Endothelial cell of umbilical vein (primary cell): ENCODE measurements around the gene HSPA1B. TPM values are rescaled to one million over a fixed set of nuclear protein-coding genes. Genes with fewer than 3 reads are reported as not detected.
A peak's percentile ranks its signal among the peaks of the same experiment; 100 is the strongest.

Source experiments
- BruUV-seq: library from RNA; stranded (reverse); fragments of 400-500 nt; replicated peaks from 2 replicates; lab custom pipeline; 2021; lab: Mats Ljungman, UMichigan
- CTCF ChIA-PET: fragments of 300-600, 350-600 bp; sonication (Branson Sonifier 250); formaldehyde crosslinking; loops from one replicate; lab custom pipeline; 2021; ENCODE audit warnings: antibody characterized with exemption, inconsistent platforms; lab: Charles Lee
- POLR2A ChIA-PET: fragments of 300-600, 350-600 bp; sonication (Branson Sonifier 250); formaldehyde crosslinking; loops from one replicate; lab custom pipeline; 2021; ENCODE audit warnings: antibody characterized with exemption, inconsistent platforms; lab: Charles Lee
- DNase-seq: peaks from one replicate; pipeline ENCODE4 v3.0.0-alpha.2; 2011; ENCODE audit warnings: low read depth, low spot score
- FAIRE-seq: peaks from 2 replicates; lab custom pipeline; 2011; peaks lifted over from hg19 to GRCh38; lab: Jason Lieb, UNC
- H2AFZ ChIP-seq: 2 replicates; pipeline ENCODE4 v1.6.0; 2012; ENCODE audit warnings: low read depth, low read length, control low read depth, inconsistent platforms
- H3K27ac ChIP-seq: 2 replicates; pipeline ENCODE4 v1.5.1; 2011; ENCODE audit warnings: low read depth, mild to moderate bottlenecking, control low read depth, low read length, moderate library complexity; ENCODE audit not compliant: insufficient read depth
- H3K27me3 ChIP-seq, 2 experiments: 2 replicates each; pipeline versions ENCODE4 v1.6.0 to v1.6.1; 2011; ENCODE audit warnings: low read length in 2 of 2, mixed read lengths in 1 of 2; ENCODE audit not compliant: control insufficient read depth in 2 of 2, insufficient read depth in 2 of 2
- H3K36me3 ChIP-seq, 2 experiments: 2 replicates in 1 of 2; 3 replicates in 1 of 2; pipeline ENCODE4 v1.5.1; 2011; ENCODE audit warnings: low read length in 2 of 2, mild to moderate bottlenecking in 1 of 2, moderate library complexity in 1 of 2; ENCODE audit not compliant: control insufficient read depth in 2 of 2, insufficient read depth in 2 of 2; ENCODE audit errors: extremely low read depth in 1 of 2
- H3K4me1 ChIP-seq: 3 replicates; pipeline ENCODE4 v1.5.1; 2011; ENCODE audit warnings: mild to moderate bottlenecking, low read length; ENCODE audit not compliant: control insufficient read depth, insufficient read depth; ENCODE audit errors: extremely low read depth
- H3K4me2 ChIP-seq: 2 replicates; pipeline ENCODE4 v1.6.1; 2011; ENCODE audit warnings: low read length, control low read depth, mixed read lengths; ENCODE audit not compliant: insufficient read depth
- H3K4me3 ChIP-seq, 3 experiments: fragments of 200-600 bp in 1 of 3; sonication (generic), shearing (Covaris generic) in 1 of 3; replicated peaks in 1 of 3; 2 replicates each; pipeline ENCODE4 v1.5.1; 2011 to 2016; ENCODE audit warnings: control low read depth in 3 of 3, low read length in 3 of 3, mild to moderate bottlenecking in 2 of 3, inconsistent platforms in 1 of 3, low read depth in 1 of 3, moderate library complexity in 1 of 3; ENCODE audit not compliant: insufficient read depth in 1 of 3
- H3K79me2 ChIP-seq: 2 replicates; pipeline ENCODE4 v1.6.0; 2012; ENCODE audit warnings: low read length, inconsistent platforms; ENCODE audit not compliant: control insufficient read depth, insufficient read depth
- H3K9ac ChIP-seq: replicated peaks from 2 replicates; pipeline ENCODE3; 2011; ENCODE audit warnings: low read length, control low read depth; ENCODE audit not compliant: insufficient read depth; ENCODE audit errors: extremely low read depth
- H3K9me1 ChIP-seq: replicated peaks from 3 replicates; pipeline ENCODE4 v1.6.0; 2011; ENCODE audit warnings: mild to moderate bottlenecking, low read length; ENCODE audit not compliant: control insufficient read depth, insufficient read depth; ENCODE audit errors: extremely low read depth
- H3K9me3 ChIP-seq: replicated peaks from 2 replicates; pipeline ENCODE4 v1.5.1; 2012; ENCODE audit warnings: low read length, inconsistent platforms; ENCODE audit not compliant: control insufficient read depth, insufficient read depth
- H4K20me1 ChIP-seq: replicated peaks from 2 replicates; pipeline ENCODE3; 2011; ENCODE audit warnings: mild to moderate bottlenecking, low read length; ENCODE audit not compliant: control insufficient read depth, insufficient read depth; ENCODE audit errors: extremely low read depth
- CTCF ChIP-seq, 2 donors: IDR thresholded peaks; 1 replicate in 1 of 2; 2 replicates in 1 of 2; pipeline ENCODE4 v1.5.1; 2011; ENCODE audit warnings: low read length in 2 of 2, mild to moderate bottlenecking in 2 of 2, moderate library complexity in 2 of 2, control low read depth in 1 of 2, inconsistent platforms in 1 of 2, low read depth in 1 of 2; ENCODE audit not compliant: insufficient read depth in 1 of 2; ENCODE audit errors: extremely low read depth in 1 of 2
- FOS ChIP-seq: IDR thresholded peaks from 2 replicates; pipeline ENCODE4 v1.6.1; 2011; ENCODE audit warnings: mild to moderate bottlenecking, low read length, moderate library complexity, borderline replicate concordance; ENCODE audit not compliant: insufficient read depth
- GATA2 ChIP-seq: IDR thresholded peaks from 2 replicates; pipeline ENCODE4 v1.7.0; 2011; ENCODE audit warnings: low read depth, mild to moderate bottlenecking, moderate library complexity, mixed read lengths, low read length; ENCODE audit not compliant: insufficient read length, insufficient read depth
- JUN ChIP-seq: IDR thresholded peaks from 2 replicates; pipeline ENCODE4 v1.6.1; 2011; ENCODE audit warnings: borderline replicate concordance, low read depth; ENCODE audit not compliant: insufficient read length, insufficient read depth
- MAX ChIP-seq: IDR thresholded peaks from 2 replicates; pipeline ENCODE4 v1.6.1; 2011; ENCODE audit not compliant: insufficient read depth, insufficient read length
- MYC ChIP-seq: IDR thresholded peaks from one replicate; pipeline ENCODE4 v1.6.1; 2011; ENCODE audit warnings: mild to moderate bottlenecking, low read depth, low read length
- POLR2A ChIP-seq: IDR thresholded peaks from 2 replicates; pipeline ENCODE4 v1.6.1; 2012; ENCODE audit warnings: low read depth, mild to moderate bottlenecking, control low read depth, low read length
- POLR2AphosphoS5 ChIP-seq: IDR thresholded peaks from 2 replicates; pipeline ENCODE4 v1.6.1; 2012; ENCODE audit warnings: low read depth, mild to moderate bottlenecking, control low read depth, low read length, moderate library complexity; ENCODE audit not compliant: insufficient read depth
- dilution Hi-C: fragments of 300-500 bp; cut with MboI; formaldehyde crosslinking; loops from one replicate; pipeline ENCODE4 v1.15.0; 2019; ENCODE audit warnings: low sequenced_read_pairs; ENCODE audit not compliant: extremely low pct_ligation_motif_present
- intact Hi-C: fragments of 100-400 bp; cut with micrococcal nuclease; formaldehyde crosslinking; loops from one replicate; pipeline ENCODE4 v1.10.0; 2022
- polyA plus RNA-seq, 4 experiments: library from polyadenylated mRNA; depleted of rRNA in 3 of 4; stranded (reverse) in 3 of 4; unstranded in 1 of 4; fragments of >200 nt; gene quantifications; 2 replicates each; pipeline versions ENCODE4 v1.2.1 to v1.2.3, GENCODE V29; 2011 to 2012; ENCODE audit warnings: missing spikeins in 1 of 4
- total RNA-seq: library from RNA; stranded (reverse); gene quantifications from 2 replicates; pipeline ENCODE4 v1.2.3, GENCODE V29; 2021

The HSPA1B gene
- total and polyA plus RNA-seq, 2 donors (not counting 3 experiments of a cell fraction or from before 2014, with no cell fraction given): 27.1 to 54.0 TPM

GRCh38 chr6:31778999-31779885 lies 48.3 kb upstream of the HSPA1B start:
- H2AFZ ChIP-seq: no peak overlapping the region
- BruUV-seq: TSS peak; percentile 37
- dilution Hi-C loops: no loop called here
- intact Hi-C loops: no loop called here
- peaks cover 4% of the 10 kb centered on the region for H3K4me1 ChIP-seq
- no peaks in the 10 kb centered on the region for H3K9me1 ChIP-seq
- H3K36me3 ChIP-seq: peaks cover 3 to 38% of the 10 kb centered on the region in 2 experiments
- no peaks in the 10 kb centered on the region for H4K20me1 ChIP-seq
- H3K9me3 ChIP-seq: no peaks in the 10 kb centered on the region
- ChIA-PET POLR2A (no interaction called here), CTCF (interaction anchor here (1.0 to 2.3 kb wide), 2 partner anchors 9 to 12 kb away, joined by 4 to 14 read pairs; no protein-coding TSS in a partner anchor)
- H3K79me2 ChIP-seq: no peaks in the 10 kb centered on the region
- TF ChIP-seq POLR2A: no peak
- no peak for TF ChIP-seq FOS
- H3K27me3 ChIP-seq: no peaks in the 10 kb centered on the region
- no peak overlapping the region for H3K9ac ChIP-seq
- DNase-seq (no peak), FAIRE-seq (no peak)
- no peak overlapping the region for H3K27ac ChIP-seq
- H3K4me2 ChIP-seq: no peak overlapping the region
- H3K4me3 ChIP-seq: no peak overlapping the region

- no peak overlapping the region for H2AFZ ChIP-seq
- no peaks in the 10 kb centered on the region for H4K20me1 ChIP-seq
- intact Hi-C loops (no loop called here), dilution Hi-C loops (no loop called here)
- no peak overlapping the region for H3K9ac ChIP-seq
- H3K4me3 ChIP-seq: no peak overlapping the region
- H3K4me2 ChIP-seq: no peak overlapping the region
- H3K36me3 ChIP-seq: peaks cover 7 to 45% of the 10 kb centered on the region in 2 experiments
- ChIA-PET CTCF (interaction anchor here (0.9 to 2.3 kb wide), 2 partner anchors 10 to 11 kb away, joined by 3 to 14 read pairs; no protein-coding TSS in a partner anchor), POLR2A (no interaction called here)
- BruUV-seq: no TSS peak
- FAIRE-seq (no peak), DNase-seq (no peak)
- no peak for TF ChIP-seq JUN
- no peak for TF ChIP-seq POLR2AphosphoS5
- TF ChIP-seq GATA2: no peak
- TF ChIP-seq POLR2A: no peak
- no peak for TF ChIP-seq CTCF (IDR thresholded peaks at IDR 0.05; ENCODE audit: extremely low read depth in 1 of 2, insufficient read depth in 1 of 2, low read depth in 1 of 2, low read length in 2 of 2)
- TF ChIP-seq MYC: no peak
- TF ChIP-seq FOS: no peak
- no peak for TF ChIP-seq MAX
- H3K9me1 ChIP-seq: no peaks in the 10 kb centered on the region
- no peaks in the 10 kb centered on the region for H3K27me3 ChIP-seq
- H3K9me3 ChIP-seq: no peaks in the 10 kb centered on the region
- H3K79me2 ChIP-seq: no peaks in the 10 kb centered on the region
- peaks cover 4% of the 10 kb centered on the region for H3K4me1 ChIP-seq
- H3K27ac ChIP-seq: no peak overlapping the region
Observed at GRCh38 chr6:31779908-31780307, 47.6 kb upstream of the HSPA1B start.
